Endothelial cell of umbilical vein (primary cell): ENCODE measurements around the gene DGLUCY. TPM values are rescaled to one million over a fixed set of nuclear protein-coding genes. Genes with fewer than 3 reads are reported as not detected.
A peak's percentile ranks its signal among the peaks of the same experiment; 100 is the strongest.

Experiments
- BruUV-seq: library from RNA; stranded (reverse); fragments of 400-500 nt; replicated peaks from 2 replicates; lab custom pipeline; 2021; lab: Mats Ljungman, UMichigan
- CTCF ChIA-PET: fragments of 300-600, 350-600 bp; sonication (Branson Sonifier 250); formaldehyde crosslinking; loops from one replicate; lab custom pipeline; 2021; ENCODE audit warnings: antibody characterized with exemption, inconsistent platforms; lab: Charles Lee
- POLR2A ChIA-PET: fragments of 300-600, 350-600 bp; sonication (Branson Sonifier 250); formaldehyde crosslinking; loops from one replicate; lab custom pipeline; 2021; ENCODE audit warnings: antibody characterized with exemption, inconsistent platforms; lab: Charles Lee
- DNase-seq: peaks from one replicate; pipeline ENCODE4 v3.0.0-alpha.2; 2011; ENCODE audit warnings: low read depth, low spot score
- FAIRE-seq: peaks from 2 replicates; lab custom pipeline; 2011; peaks lifted over from hg19 to GRCh38; lab: Jason Lieb, UNC
- H2AFZ ChIP-seq: 2 replicates; pipeline ENCODE4 v1.6.0; 2012; ENCODE audit warnings: low read depth, low read length, control low read depth, inconsistent platforms
- H3K27ac ChIP-seq: 2 replicates; pipeline ENCODE4 v1.5.1; 2011; ENCODE audit warnings: low read depth, mild to moderate bottlenecking, control low read depth, low read length, moderate library complexity; ENCODE audit not compliant: insufficient read depth
- H3K27me3 ChIP-seq, 2 experiments: 2 replicates each; pipeline versions ENCODE4 v1.6.0 to v1.6.1; 2011; ENCODE audit warnings: low read length in 2 of 2, mixed read lengths in 1 of 2; ENCODE audit not compliant: control insufficient read depth in 2 of 2, insufficient read depth in 2 of 2
- H3K36me3 ChIP-seq, 2 experiments: 2 replicates in 1 of 2; 3 replicates in 1 of 2; pipeline ENCODE4 v1.5.1; 2011; ENCODE audit warnings: low read length in 2 of 2, mild to moderate bottlenecking in 1 of 2, moderate library complexity in 1 of 2; ENCODE audit not compliant: control insufficient read depth in 2 of 2, insufficient read depth in 2 of 2; ENCODE audit errors: extremely low read depth in 1 of 2
- H3K4me1 ChIP-seq: 3 replicates; pipeline ENCODE4 v1.5.1; 2011; ENCODE audit warnings: mild to moderate bottlenecking, low read length; ENCODE audit not compliant: control insufficient read depth, insufficient read depth; ENCODE audit errors: extremely low read depth
- H3K4me2 ChIP-seq: 2 replicates; pipeline ENCODE4 v1.6.1; 2011; ENCODE audit warnings: low read length, control low read depth, mixed read lengths; ENCODE audit not compliant: insufficient read depth
- H3K4me3 ChIP-seq, 3 experiments: fragments of 200-600 bp in 1 of 3; sonication (generic), shearing (Covaris generic) in 1 of 3; replicated peaks in 1 of 3; 2 replicates each; pipeline ENCODE4 v1.5.1; 2011 to 2016; ENCODE audit warnings: control low read depth in 3 of 3, low read length in 3 of 3, mild to moderate bottlenecking in 2 of 3, inconsistent platforms in 1 of 3, low read depth in 1 of 3, moderate library complexity in 1 of 3; ENCODE audit not compliant: insufficient read depth in 1 of 3
- H3K79me2 ChIP-seq: 2 replicates; pipeline ENCODE4 v1.6.0; 2012; ENCODE audit warnings: low read length, inconsistent platforms; ENCODE audit not compliant: control insufficient read depth, insufficient read depth
- H3K9ac ChIP-seq: replicated peaks from 2 replicates; pipeline ENCODE3; 2011; ENCODE audit warnings: low read length, control low read depth; ENCODE audit not compliant: insufficient read depth; ENCODE audit errors: extremely low read depth
- H3K9me1 ChIP-seq: replicated peaks from 3 replicates; pipeline ENCODE4 v1.6.0; 2011; ENCODE audit warnings: mild to moderate bottlenecking, low read length; ENCODE audit not compliant: control insufficient read depth, insufficient read depth; ENCODE audit errors: extremely low read depth
- H3K9me3 ChIP-seq: replicated peaks from 2 replicates; pipeline ENCODE4 v1.5.1; 2012; ENCODE audit warnings: low read length, inconsistent platforms; ENCODE audit not compliant: control insufficient read depth, insufficient read depth
- H4K20me1 ChIP-seq: replicated peaks from 2 replicates; pipeline ENCODE3; 2011; ENCODE audit warnings: mild to moderate bottlenecking, low read length; ENCODE audit not compliant: control insufficient read depth, insufficient read depth; ENCODE audit errors: extremely low read depth
- CTCF ChIP-seq, 2 donors: IDR thresholded peaks; 1 replicate in 1 of 2; 2 replicates in 1 of 2; pipeline ENCODE4 v1.5.1; 2011; ENCODE audit warnings: low read length in 2 of 2, mild to moderate bottlenecking in 2 of 2, moderate library complexity in 2 of 2, control low read depth in 1 of 2, inconsistent platforms in 1 of 2, low read depth in 1 of 2; ENCODE audit not compliant: insufficient read depth in 1 of 2; ENCODE audit errors: extremely low read depth in 1 of 2
- EZH2 ChIP-seq: IDR thresholded peaks from 2 replicates; pipeline ENCODE4 v1.6.1; 2012; ENCODE audit warnings: borderline replicate concordance, low read depth, mild to moderate bottlenecking, moderate library complexity, low read length, inconsistent platforms; ENCODE audit not compliant: severe bottlenecking
- FOS ChIP-seq: IDR thresholded peaks from 2 replicates; pipeline ENCODE4 v1.6.1; 2011; ENCODE audit warnings: mild to moderate bottlenecking, low read length, moderate library complexity, borderline replicate concordance; ENCODE audit not compliant: insufficient read depth
- GATA2 ChIP-seq: IDR thresholded peaks from 2 replicates; pipeline ENCODE4 v1.7.0; 2011; ENCODE audit warnings: low read depth, mild to moderate bottlenecking, moderate library complexity, mixed read lengths, low read length; ENCODE audit not compliant: insufficient read length, insufficient read depth
- JUN ChIP-seq: IDR thresholded peaks from 2 replicates; pipeline ENCODE4 v1.6.1; 2011; ENCODE audit warnings: borderline replicate concordance, low read depth; ENCODE audit not compliant: insufficient read length, insufficient read depth
- MAX ChIP-seq: IDR thresholded peaks from 2 replicates; pipeline ENCODE4 v1.6.1; 2011; ENCODE audit not compliant: insufficient read depth, insufficient read length
- MYC ChIP-seq: IDR thresholded peaks from one replicate; pipeline ENCODE4 v1.6.1; 2011; ENCODE audit warnings: mild to moderate bottlenecking, low read depth, low read length
- POLR2A ChIP-seq: IDR thresholded peaks from 2 replicates; pipeline ENCODE4 v1.6.1; 2012; ENCODE audit warnings: low read depth, mild to moderate bottlenecking, control low read depth, low read length
- POLR2AphosphoS5 ChIP-seq: IDR thresholded peaks from 2 replicates; pipeline ENCODE4 v1.6.1; 2012; ENCODE audit warnings: low read depth, mild to moderate bottlenecking, control low read depth, low read length, moderate library complexity; ENCODE audit not compliant: insufficient read depth
- dilution Hi-C: fragments of 300-500 bp; cut with MboI; formaldehyde crosslinking; loops from one replicate; pipeline ENCODE4 v1.15.0; 2019; ENCODE audit warnings: low sequenced_read_pairs; ENCODE audit not compliant: extremely low pct_ligation_motif_present
- intact Hi-C: fragments of 100-400 bp; cut with micrococcal nuclease; formaldehyde crosslinking; loops from one replicate; pipeline ENCODE4 v1.10.0; 2022
- polyA plus RNA-seq, 4 experiments: library from polyadenylated mRNA; depleted of rRNA in 3 of 4; stranded (reverse) in 3 of 4; unstranded in 1 of 4; fragments of >200 nt; gene quantifications; 2 replicates each; pipeline versions ENCODE4 v1.2.1 to v1.2.3, GENCODE V29; 2011 to 2012; ENCODE audit warnings: missing spikeins in 1 of 4
- total RNA-seq: library from RNA; stranded (reverse); gene quantifications from 2 replicates; pipeline ENCODE4 v1.2.3, GENCODE V29; 2021

DGLUCY gene
- total and polyA plus RNA-seq, 2 donors (not counting 3 experiments of a cell fraction or from before 2014, with no cell fraction given): 40.9 to 65.6 TPM

GRCh38 chr14:91238085-91238484 is 124.2 kb downstream of the DGLUCY start:
- dilution Hi-C loops: no loop called here
- no peak overlapping the region for H3K4me2 ChIP-seq
- H3K27me3 ChIP-seq: no peaks in the 10 kb centered on the region
- TF ChIP-seq MAX: no peak
- no peak for TF ChIP-seq GATA2
- TF ChIP-seq MYC: no peak
- TF ChIP-seq FOS: no peak
- TF ChIP-seq EZH2: no peak
- TF ChIP-seq CTCF (IDR thresholded peaks at IDR 0.05; ENCODE audit: extremely low read depth in 1 of 2, insufficient read depth in 1 of 2, low read depth in 1 of 2, low read length in 2 of 2): no peak
- TF ChIP-seq JUN: no peak
- no peak for TF ChIP-seq POLR2A
- TF ChIP-seq POLR2AphosphoS5: no peak
- FAIRE-seq: peak; percentile 44
- ChIA-PET CTCF (interaction anchor here (0.7 to 2.1 kb wide), 2 partner anchors 11 to 61 kb away, joined by 3 to 5 read pairs; no protein-coding TSS in a partner anchor), POLR2A (no interaction called here)
- BruUV-seq: no TSS peak
- no peaks in the 10 kb centered on the region for H3K36me3 ChIP-seq
- H4K20me1 ChIP-seq: no peaks in the 10 kb centered on the region
- H3K9me3 ChIP-seq: no peaks in the 10 kb centered on the region
- no peak for DNase-seq
- H3K4me1 ChIP-seq: peaks cover 4% of the 10 kb centered on the region
- H3K4me3 ChIP-seq: no peak overlapping the region
- H3K27ac ChIP-seq: no peak overlapping the region
- H3K9me1 ChIP-seq: no peaks in the 10 kb centered on the region
- H2AFZ ChIP-seq: no peak overlapping the region
- no peaks in the 10 kb centered on the region for H3K79me2 ChIP-seq
- no peak overlapping the region for H3K9ac ChIP-seq
- intact Hi-C loops: no loop called here
